ENCODE results near the gene CCDC160. TPM values are rescaled to one million over a fixed set of nuclear protein-coding genes. Genes with fewer than 3 reads are reported as not detected.

CCDC160 gene
- total and polyA plus RNA-seq, 8 donors = 0.50 to 3.2 (median 2.4) TPM

- Histone ChIP-seq H3K27me3 (peaks cover 6 to 17% of the 10 kb centered on the region in 2 donors), H3K36me3 (no peaks in the 10 kb centered on the region), H3K4me3 (no peak overlapping the region), H3K9me3 (no peaks in the 10 kb centered on the region), H3K4me1 (no peaks in the 10 kb centered on the region), H3K27ac (no peak overlapping the region)
- no peak for DNase-seq
- intact Hi-C loops (cut with DNase I) = no loop called here
- ATAC-seq = no peak
- TF ChIP-seq CTCF (IDR thresholded peaks at IDR 0.05) = no peak
Observed at GRCh38 chrX:134241960-134242619, 5.1 kb downstream of the CCDC160 start.

GRCh38 chrX:134244043-134244442, 7.1 kb downstream of the CCDC160 start:
- ATAC-seq = no peak
- Histone ChIP-seq H3K9me3 (no peaks in the 10 kb centered on the region), H3K27ac (no peak overlapping the region), H3K4me1 (no peaks in the 10 kb centered on the region), H3K27me3 (no peaks in the 10 kb centered on the region), H3K36me3 (no peaks in the 10 kb centered on the region), H3K4me3 (no peak overlapping the region)
- no peak for TF ChIP-seq CTCF (IDR thresholded peaks at IDR 0.05)
- intact Hi-C loops (cut with DNase I) = no loop called here
- DNase-seq = peak in 1 of 4 donors; percentile 29

- no peak for ATAC-seq
- no peak for TF ChIP-seq CTCF (IDR thresholded peaks at IDR 0.05)
- H3K27me3 ChIP-seq = no peaks in the 10 kb centered on the region
- no peak overlapping the region for H3K4me3 ChIP-seq
- no peaks in the 10 kb centered on the region for H3K4me1 ChIP-seq
- H3K9me3 ChIP-seq = no peaks in the 10 kb centered on the region
- DNase-seq = peak in 1 of 4 donors; percentile 38
- no peak overlapping the region for H3K27ac ChIP-seq
- no peaks in the 10 kb centered on the region for H3K36me3 ChIP-seq
- intact Hi-C loops (cut with DNase I) = no loop called here
Observed at GRCh38 chrX:134246282-134246681, 9.3 kb downstream of the CCDC160 start.

- Histone ChIP-seq H3K27me3 (no peaks in the 10 kb centered on the region), H3K4me1 (no peaks in the 10 kb centered on the region), H3K4me3 (no peak overlapping the region), H3K9me3 (no peaks in the 10 kb centered on the region), H3K36me3 (no peaks in the 10 kb centered on the region), H3K27ac (no peak overlapping the region)
- intact Hi-C loops (cut with DNase I) = no loop called here
- ATAC-seq = no peak
- no peak for DNase-seq
- no peak for TF ChIP-seq CTCF (IDR thresholded peaks at IDR 0.05)
Observed at GRCh38 chrX:134247492-134247891, 10.5 kb downstream of the CCDC160 start.

- intact Hi-C loops (cut with DNase I) = no loop called here
- ATAC-seq = no peak
- H3K9me3 ChIP-seq = no peaks in the 10 kb centered on the region
Observed at GRCh38 chrX:134249241-134249640, 12.3 kb downstream of the CCDC160 start.

More at GRCh38 chrX:134249241-134249640, 12.3 kb downstream of the CCDC160 start:
- TF ChIP-seq CTCF (IDR thresholded peaks at IDR 0.05) = no peak
- Histone ChIP-seq H3K27ac (no peak overlapping the region), H3K4me1 (no peaks in the 10 kb centered on the region), H3K4me3 (no peak overlapping the region), H3K27me3 (no peaks in the 10 kb centered on the region), H3K36me3 (no peaks in the 10 kb centered on the region)
- no peak for DNase-seq

All from left lung (tissue), 10 donors.